A549 treated with AZD9567 at 1 μM for 4 hours (cell line): Measurements from ENCODE around the gene TNFSF10. TPM values are rescaled to one million over a fixed set of nuclear protein-coding genes. Genes with fewer than 3 reads are reported as not detected.

ENCODE experiments used
- total RNA-seq: library from RNA; stranded (reverse); fragments of 200-300 nt; extraction: Qiagen RNA extraction; gene quantifications from 5 replicates; pipeline ENCODE4 v1.2.3, GENCODE V29; 2022; ENCODE audit not compliant: insufficient read depth

TNFSF10 gene
- total RNA-seq, result 0.03 to 0.08 TPM (median 0.06 TPM) in 3 of 5 replicates, not detected in the others

GRCh38 chr3:172522871-172523818 is at the start of gene TNFSF10:
TNFSF10 (minus strand) TSS chr3:172523430; CDS start chr3:172523384, 46 bp downstream.

Other genes with a start within 250 kb of the TNFSF10 start
- gene GHSR, start 75.0 kb downstream of the TNFSF10 start, total RNA-seq, result not detected in 5 replicates
- gene NCEH1, start 187.6 kb upstream of the TNFSF10 start, total RNA-seq, result 29.8 to 38.6 TPM (median 34.4 TPM) in 5 replicates
- gene ECT2, start 227.3 kb upstream of the TNFSF10 start, total RNA-seq, result 58.0 to 77.8 TPM (median 70.6 TPM) in 5 replicates